ENCODE data around the gene MRPL51. TPM values are rescaled to one million over a fixed set of nuclear protein-coding genes. Genes with fewer than 3 reads are reported as not detected.

The MRPL51 gene
- total and polyA plus RNA-seq, 2 donors (not counting 1 experiment from before 2014, with no cell fraction given) = 18.6 to 72.6 TPM

GRCh38 chr12:6494968-6495367, 1.9 kb upstream of the MRPL51 start:
- Histone ChIP-seq H3K4me1 (ENCODE audit: control insufficient read depth in 2 of 2, insufficient read depth in 2 of 2, low read length in 2 of 2) (peaks cover 22 to 27% of the 10 kb centered on the region in 2 donors), H3K9ac (ENCODE audit: low read length) (peak overlapping the region; percentile 94), H3K4me2 (replicated peaks; ENCODE audit: low read depth, low read length, poor library complexity, severe bottlenecking) (peak overlapping the region; percentile 89), H4K20me1 (ENCODE audit: control insufficient read depth, insufficient read depth, low read length, poor library complexity, severe bottlenecking) (no peaks in the 10 kb centered on the region), H3K27ac (ENCODE audit: low read length in 2 of 2) (peak overlapping the region in 1 of 2 donors; percentile 46), H3K9me3 (ENCODE audit: control extremely low read depth in 1 of 3, control insufficient read depth in 2 of 3, insufficient read depth in 1 of 3, low read length in 2 of 3) (no peaks in the 10 kb centered on the region), H3K27me3 (replicated peaks in 1 of 4; ENCODE audit: control extremely low read depth in 1 of 4, control insufficient read depth in 3 of 4, insufficient read depth in 4 of 4, low read length in 3 of 4) (no peaks in the 10 kb centered on the region), H3K4me3 (ENCODE audit: control extremely low read depth in 1 of 5, extremely low read depth in 1 of 5, insufficient read depth in 1 of 5, low read depth in 2 of 5, low read length in 4 of 5) (peak overlapping the region in 3 of 5 experiments; percentile 80 to 95 (median 95)), H3K36me3 (replicated peaks in 1 of 2; ENCODE audit: control extremely low read depth in 1 of 2, control insufficient read depth in 1 of 2, extremely low read depth in 1 of 2, insufficient read depth in 2 of 2, low read length in 1 of 2) (peaks cover 3 to 35% of the 10 kb centered on the region in 2 experiments), H2AFZ (ENCODE audit: insufficient read depth, low read depth, low read length, poor library complexity, severe bottlenecking) (peak overlapping the region; percentile 96), H3K79me2 (ENCODE audit: control insufficient read depth, insufficient read depth, low read length) (peaks cover 31% of the 10 kb centered on the region)
- WGBS (ENCODE audit: insufficient coverage) = no CpG with 5 or more reads among the region's 1 CpG
- intact Hi-C loops (cut with micrococcal nuclease) = no loop called here
- POLR2A ChIA-PET = interaction anchor here (1.0 to 4.8 kb wide), 4 partner anchors 24 to 71 kb away, joined by 3 to 46 read pairs (median 4); partner anchors contain the start of gene VAMP1
- Mint-ChIP-seq H3K9me3 (ENCODE audit: insufficient read depth) (no peaks in the 10 kb centered on the region), H3K4me1 (peaks cover 31% of the 10 kb centered on the region), H3K27me3 (no peaks in the 10 kb centered on the region), H3K4me3 (peak overlapping the region; percentile 98), H3K27ac (peak overlapping the region; percentile 56)
- TF ChIP-seq EZH2 (IDR thresholded peaks at IDR 0.05; ENCODE audit: borderline replicate concordance, insufficient read depth, low read depth, low read length, poor library complexity, severe bottlenecking) = no peak
- ATAC-seq (ENCODE audit: low read depth) = no peak
- CTCF ChIA-PET = interaction anchor here (0.6 to 3.4 kb wide), 5 partner anchors 29 to 207 kb away, joined by 3 to 24 read pairs (median 6); partner anchors contain the start of gene GAPDH
- no peak for DNase-seq

GRCh38 chr12:6494258-6494743, 1.2 kb upstream of the MRPL51 start:
- Mint-ChIP-seq H3K27ac (peak overlapping the region; percentile 93), H3K27me3 (no peaks in the 10 kb centered on the region), H3K4me1 (peaks cover 31% of the 10 kb centered on the region), H3K4me3 (peak overlapping the region; percentile 98), H3K9me3 (ENCODE audit: insufficient read depth) (no peaks in the 10 kb centered on the region)
- Histone ChIP-seq H2AFZ (ENCODE audit: insufficient read depth, low read depth, low read length, poor library complexity, severe bottlenecking) (peak overlapping the region; percentile 96), H3K27ac (ENCODE audit: low read length in 2 of 2) (peak overlapping the region; percentile 35 to 46), H3K4me3 (ENCODE audit: control extremely low read depth in 1 of 5, extremely low read depth in 1 of 5, insufficient read depth in 1 of 5, low read depth in 2 of 5, low read length in 4 of 5) (peak overlapping the region; percentile 68 to 95 (median 81)), H3K4me1 (ENCODE audit: control insufficient read depth in 2 of 2, insufficient read depth in 2 of 2, low read length in 2 of 2) (peaks cover 22 to 27% of the 10 kb centered on the region in 2 donors), H3K79me2 (ENCODE audit: control insufficient read depth, insufficient read depth, low read length) (peaks cover 25% of the 10 kb centered on the region), H3K9me3 (ENCODE audit: control extremely low read depth in 1 of 3, control insufficient read depth in 2 of 3, insufficient read depth in 1 of 3, low read length in 2 of 3) (no peaks in the 10 kb centered on the region), H3K27me3 (replicated peaks in 1 of 4; ENCODE audit: control extremely low read depth in 1 of 4, control insufficient read depth in 3 of 4, insufficient read depth in 4 of 4, low read length in 3 of 4) (no peaks in the 10 kb centered on the region), H3K4me2 (replicated peaks; ENCODE audit: low read depth, low read length, poor library complexity, severe bottlenecking) (peak overlapping the region; percentile 89), H3K9ac (ENCODE audit: low read length) (peak overlapping the region; percentile 94), H3K36me3 (replicated peaks in 1 of 2; ENCODE audit: control extremely low read depth in 1 of 2, control insufficient read depth in 1 of 2, extremely low read depth in 1 of 2, insufficient read depth in 2 of 2, low read length in 1 of 2) (peaks cover 2 to 29% of the 10 kb centered on the region in 2 experiments), H4K20me1 (ENCODE audit: control insufficient read depth, insufficient read depth, low read length, poor library complexity, severe bottlenecking) (no peaks in the 10 kb centered on the region)
- ATAC-seq (ENCODE audit: low read depth) (peak; percentile 19), DNase-seq (no peak)
- CTCF ChIA-PET = interaction anchor here (1.1 to 3.4 kb wide), 3 partner anchors 40 to 70 kb away, joined by 3 to 24 read pairs (median 13); partner anchors contain the start of gene GAPDH
- 0% methylated on average over 4 of the region's 14 CpGs for WGBS (ENCODE audit: insufficient coverage)
- no peak for TF ChIP-seq CTCF (IDR thresholded peaks at IDR 0.05)
- no peak for TF ChIP-seq EZH2 (IDR thresholded peaks at IDR 0.05; ENCODE audit: borderline replicate concordance, insufficient read depth, low read depth, low read length, poor library complexity, severe bottlenecking)
- POLR2A ChIA-PET = interaction anchor here (0.6 to 4.8 kb wide), 3 partner anchors 10 to 70 kb away, joined by 3 to 46 read pairs (median 4); partner anchors contain the start of gene VAMP1
- intact Hi-C loops (cut with micrococcal nuclease) = no loop called here
